Epidermal melanocyte (primary cell): ENCODE data around the gene NCOA6.

ENCODE experiments used
- DNase-seq: peaks from one replicate; pipeline ENCODE4 v3.0.0; 2011; ENCODE audit warnings: low spot score; ENCODE audit not compliant: insufficient read length

NCOA6 gene

DNA sequence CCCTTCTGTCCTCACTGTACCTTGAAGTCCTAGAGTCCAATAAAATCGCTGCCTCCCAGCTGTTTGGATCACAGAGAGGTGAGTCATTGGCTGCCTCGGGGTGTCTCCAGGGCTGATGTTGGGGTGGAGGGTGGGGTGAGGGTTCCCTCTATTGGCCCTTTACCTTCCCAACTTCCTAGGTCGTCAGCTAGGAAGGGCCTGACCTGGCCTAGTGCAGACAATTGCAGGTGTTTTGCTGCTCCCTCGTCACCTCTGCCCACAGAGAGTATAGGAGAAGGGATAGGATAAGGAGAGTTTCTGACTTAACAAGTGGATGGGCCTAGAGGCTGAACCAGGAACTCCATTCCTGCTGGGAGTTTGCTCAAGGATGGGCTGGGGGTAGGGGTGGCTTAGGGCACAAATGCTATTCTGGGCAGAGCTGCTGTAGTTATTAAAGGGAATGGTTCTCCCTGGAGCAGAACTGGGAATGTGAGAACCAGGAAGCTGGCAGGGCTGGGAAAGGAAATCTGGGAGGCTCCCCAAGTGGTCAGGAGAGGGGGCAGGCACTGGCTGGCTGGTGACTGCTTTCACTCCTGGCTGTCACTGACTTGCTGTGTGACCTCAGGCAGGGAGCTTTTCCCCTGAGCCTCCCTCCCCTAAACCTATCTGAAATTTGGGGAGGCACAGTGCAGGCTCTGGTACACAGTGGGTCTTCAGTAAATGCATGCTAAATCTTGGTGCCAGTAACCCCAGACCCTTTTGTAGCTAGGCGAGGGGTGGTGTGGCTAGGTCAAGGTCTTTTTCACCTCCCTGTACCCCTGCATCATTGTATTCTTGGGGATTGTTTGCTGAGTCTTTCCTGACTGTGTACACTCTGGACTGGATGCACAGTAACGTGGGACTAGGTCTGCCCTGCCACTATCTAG lies 119.8 kb downstream of the NCOA6 start:
- no peak for DNase-seq

DNA sequence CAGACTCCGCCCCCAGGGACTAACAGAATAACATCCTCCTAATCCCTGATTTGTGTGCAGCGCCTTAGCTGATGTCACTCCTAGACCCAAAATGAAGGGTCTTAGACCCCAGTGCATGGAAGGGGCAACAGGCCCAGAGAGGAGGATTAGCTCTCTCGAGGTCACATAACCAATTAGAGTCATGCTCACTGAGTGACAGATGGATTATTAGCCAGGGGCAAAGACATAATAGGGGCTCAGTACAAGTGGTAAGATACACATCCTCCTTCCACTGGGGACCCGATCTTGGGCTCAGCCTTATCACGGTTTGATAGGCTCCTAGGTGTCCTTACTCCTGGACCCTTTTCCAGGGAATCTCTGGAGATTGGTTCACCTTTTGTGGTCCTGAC lies 120.4 kb downstream of the NCOA6 start:
- DNase-seq = no peak

GRCh38 chr20:34704177-34705007 lies 121.1 kb downstream of the NCOA6 start, which contains the start of gene TP53INP2:
TSS of gene TP53INP2 (plus strand) at chr20:34704344. CDS start at chr20:34708740, 4,396 bp downstream.
- DNase-seq = peak; percentile 82

- no peak for DNase-seq
Observed at GRCh38 chr20:34703424-34704176, 121.9 kb downstream of the NCOA6 start.

- DNase-seq = no peak
Observed at GRCh38 chr20:34703061-34703423, 122.4 kb downstream of the NCOA6 start.

GRCh38 chr20:34701405-34702085 lies 123.9 kb downstream of the NCOA6 start:
- no peak for DNase-seq

DNA sequence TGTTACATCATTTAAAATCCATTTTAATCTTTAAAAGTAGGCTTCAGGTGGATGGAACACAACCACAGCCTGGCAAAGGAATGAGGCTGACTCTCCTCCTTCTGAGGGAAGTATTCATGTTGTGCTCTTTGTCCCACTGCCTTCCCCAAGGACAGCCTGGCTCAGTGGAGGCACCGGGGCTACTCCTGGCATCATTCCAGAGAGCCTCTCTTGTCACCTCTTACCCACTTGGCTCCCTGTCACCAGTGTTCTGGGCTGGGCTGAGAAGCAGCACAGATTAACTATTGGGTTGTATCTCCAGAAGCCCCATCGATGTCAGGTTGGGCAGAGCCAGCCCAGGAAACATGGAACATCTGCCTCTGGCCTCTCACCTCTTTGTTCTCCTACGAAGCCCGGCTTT lies 132.0 kb downstream of the NCOA6 start:
- DNase-seq = no peak

- no peak for DNase-seq
Observed at GRCh38 chr20:34691838-34692237, 133.6 kb downstream of the NCOA6 start.

- DNase-seq = no peak
Observed at GRCh38 chr20:34689486-34689885, 136.0 kb downstream of the NCOA6 start.

DNA sequence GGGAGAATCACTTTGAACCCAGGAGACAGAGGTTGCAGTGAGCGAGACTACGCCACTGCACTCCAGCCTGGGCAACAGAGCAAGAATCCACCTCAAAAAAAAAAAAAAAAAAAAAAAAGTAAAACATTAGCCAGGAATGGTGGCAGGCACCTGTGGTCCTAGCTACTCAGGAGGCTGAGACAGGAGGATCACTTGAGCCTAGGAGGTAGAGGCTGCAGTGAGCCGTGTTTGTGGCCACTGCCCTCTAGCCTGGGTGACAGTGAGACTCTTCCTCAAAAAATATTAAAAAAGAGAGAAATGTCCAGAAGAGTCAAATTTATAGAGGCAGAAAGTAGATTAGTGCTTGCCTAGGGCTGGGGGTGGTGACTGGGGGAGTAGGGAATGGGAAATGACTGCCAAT lies 141.8 kb downstream of the NCOA6 start:
- no peak for DNase-seq

- DNase-seq = no peak
Observed at GRCh38 chr20:34680586-34681175, 144.8 kb downstream of the NCOA6 start.

DNA sequence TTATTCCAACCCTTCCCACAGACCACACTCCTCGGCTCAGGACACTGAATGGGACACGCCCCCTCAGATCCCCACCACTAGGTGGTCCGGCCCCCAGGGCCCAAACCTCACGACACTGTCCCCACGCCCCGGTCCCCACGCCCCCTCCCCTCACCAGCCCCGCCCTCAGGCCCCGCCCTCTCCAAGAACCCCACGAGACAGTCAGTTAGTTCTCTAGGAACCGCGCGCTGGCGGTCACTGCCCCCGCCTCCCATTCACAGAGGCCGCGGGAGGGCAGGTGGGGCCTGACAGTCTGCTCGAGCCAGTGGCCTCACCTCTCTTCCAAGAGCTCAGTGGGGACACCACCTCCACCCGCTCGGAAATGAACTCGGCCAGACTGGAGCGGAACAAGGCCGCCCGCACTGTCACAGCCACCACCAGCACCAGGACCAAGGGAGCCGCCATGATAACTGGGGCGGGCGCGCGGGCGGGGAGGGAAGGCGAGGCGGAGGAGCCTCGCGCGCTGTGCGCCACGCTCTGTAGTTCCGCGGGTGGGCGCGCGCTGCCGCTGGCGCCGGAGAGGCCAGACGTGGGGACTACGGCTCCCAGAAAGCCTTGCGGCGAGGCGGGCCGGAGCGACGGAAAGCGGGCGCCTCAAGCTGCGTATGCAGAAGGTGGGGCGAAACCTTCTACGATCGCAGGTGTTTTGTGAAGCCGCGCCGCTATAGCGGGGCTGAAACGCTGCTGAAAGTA lies 148.6 kb downstream of the NCOA6 start, which contains the start of gene PIGU:
Gene PIGU, minus strand, starts transcription at position 451 of the 732 bp plus-strand sequence. Its CDS starts 7 bp downstream, at position 444.
- peak; percentile 87 for DNase-seq

DNA sequence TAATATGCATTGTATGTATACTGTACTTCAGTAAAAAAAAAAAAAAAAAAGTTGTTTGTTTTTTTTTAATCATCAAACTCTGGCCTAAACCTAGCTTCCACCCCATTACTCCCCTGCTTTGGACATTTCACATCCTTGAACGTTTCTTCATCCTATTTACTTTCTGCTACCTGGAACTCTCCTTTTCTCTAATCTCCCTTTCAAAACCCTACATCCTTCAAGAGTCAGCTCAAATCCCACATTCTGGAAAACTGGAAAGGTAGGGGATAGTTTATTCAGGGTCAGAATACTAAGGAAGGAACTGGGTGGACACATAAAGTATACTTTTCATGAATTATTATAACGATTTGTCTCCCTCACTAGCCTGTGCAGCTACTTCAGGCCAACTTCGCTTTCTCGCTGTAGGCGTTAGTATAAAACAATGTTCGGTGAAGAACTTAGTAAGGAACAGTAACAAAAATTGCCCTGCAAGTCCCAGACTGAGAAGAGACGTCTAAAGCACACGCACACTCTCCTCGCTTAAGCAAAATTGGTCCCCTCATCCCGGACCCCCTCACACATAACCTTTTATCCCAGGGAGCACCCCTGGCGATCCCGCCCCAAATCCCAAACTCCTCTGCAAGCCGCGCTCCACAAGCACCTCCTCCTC lies 149.3 kb downstream of the NCOA6 start:
- DNase-seq = no peak

GRCh38 chr20:34675561-34675960 lies 149.9 kb downstream of the NCOA6 start:
- no peak for DNase-seq

GRCh38 chr20:34673412-34673811 lies 152.0 kb downstream of the NCOA6 start:
- DNase-seq = no peak

- DNase-seq = no peak
Observed at GRCh38 chr20:34669094-34669493, 156.4 kb downstream of the NCOA6 start.
